Ovary (tissue), 3 donors: ENCODE data around the gene HOXB1.

Experiments
- CTCF ChIP-seq, 3 donors: fragments of 450-650 bp in 2 of 3; fragments of 200-600 bp in 1 of 3; IDR thresholded peaks; one replicate each; pipeline versions ENCODE4 v1.5.1 to v1.8.0; 2016 to 2022; ENCODE audit warnings: antibody characterized with exemption in 3 of 3, mild to moderate bottlenecking in 1 of 3
- POLR2A ChIP-seq: fragments of 450-650 bp; IDR thresholded peaks from one replicate; pipeline ENCODE4 v1.6.1; 2017; ENCODE audit warnings: antibody characterized with exemption, mild to moderate bottlenecking, moderate library complexity
- donor health status: DM: no; HTN: no; CAD: no.

- no peak for TF ChIP-seq CTCF (IDR thresholded peaks at IDR 0.05)
- no peak for TF ChIP-seq POLR2A
Measured at GRCh38 chr17:48484850-48485249, 46.0 kb downstream of the HOXB1 start.
